OCI-LY3 (cell line): ENCODE measurements around the gene NBEA.

Experiments
- CTCF ChIP-seq: fragments of 200-600, 300-600 bp; sonication (generic); IDR thresholded peaks from 2 replicates; pipeline ENCODE4 v1.5.1; 2014; ENCODE audit warnings: antibody characterized with exemption, low read length, low read depth
- EZH2phosphoT487 ChIP-seq: fragments of 200-600 bp; shearing (Covaris generic); IDR thresholded peaks from 2 replicates; pipeline ENCODE4 v1.6.1; 2018; ENCODE audit warnings: antibody characterized with exemption, mixed run types, low read depth

GRCh38 chr13:35057858-35058257 lies 115.8 kb downstream of the NBEA start:
- no peak for TF ChIP-seq CTCF
- TF ChIP-seq EZH2phosphoT487 = no peak
